Ovary (tissue), 9 donors: ENCODE measurements around the gene CIDEC. TPM values are rescaled to one million over a fixed set of nuclear protein-coding genes. Genes with fewer than 3 reads are reported as not detected.

Experiments
- DNase-seq, 5 donors: peaks; one replicate each; pipeline ENCODE4 v3.0.0-alpha.2; 2019 to 2020
- H3K27ac ChIP-seq, 2 donors: fragments of 200-600 bp; one replicate each; pipeline versions ENCODE4 v1.5.1 to v1.8.0; 2019 to 2022
- H3K27me3 ChIP-seq: fragments of 200-600 bp; one replicate; pipeline ENCODE4 v1.8.0; 2022
- H3K36me3 ChIP-seq: fragments of 200-600 bp; sonication (generic); one replicate; pipeline ENCODE4 v1.5.1; 2019
- H3K4me1 ChIP-seq: one replicate; pipeline ENCODE4 v1.8.1; 2013; ENCODE audit warnings: mild to moderate bottlenecking, moderate library complexity; ENCODE audit not compliant: insufficient read depth
- H3K4me3 ChIP-seq: fragments of 200-600 bp; sonication (generic); one replicate; pipeline ENCODE4 v1.5.1; 2017
- H3K9me3 ChIP-seq, 2 donors: fragments of 200-600 bp in 1 of 2; sonication (generic) in 1 of 2; one replicate each; pipeline versions ENCODE4 v1.5.1 to v1.8.1; 2013 to 2019; ENCODE audit warnings: mild to moderate bottlenecking in 1 of 2, moderate library complexity in 1 of 2
- CTCF ChIP-seq, 3 donors: fragments of 450-650 bp in 2 of 3; fragments of 200-600 bp in 1 of 3; IDR thresholded peaks; one replicate each; pipeline versions ENCODE4 v1.5.1 to v1.8.0; 2016 to 2022; ENCODE audit warnings: antibody characterized with exemption in 3 of 3, mild to moderate bottlenecking in 1 of 3
- EP300 ChIP-seq: sonication (generic); formaldehyde crosslinking; IDR thresholded peaks from one replicate; pipeline ENCODE4 v1.6.1; 2017; ENCODE audit warnings: antibody characterized with exemption
- POLR2A ChIP-seq: fragments of 450-650 bp; IDR thresholded peaks from one replicate; pipeline ENCODE4 v1.6.1; 2017; ENCODE audit warnings: antibody characterized with exemption, mild to moderate bottlenecking, moderate library complexity
- WGBS, 3 donors: extraction: QIAGEN DNeasy Blood & Tissue Kit in 1 of 3; methylation state at CpG; one replicate each; pipeline versions ENCODE4 v1.1.5 to v1.1.7; 2013 to 2017; 5-methylcytosine and 5-hydroxymethylcytosine counted together
- intact Hi-C, 4 donors: fragments of 100-400 bp; cut with DNase I; formaldehyde crosslinking; loops; one replicate each; pipeline versions ENCODE4 v1.11.0 to v1.15.1; 2022 to 2023
- polyA plus RNA-seq, 2 donors: library from polyadenylated mRNA; stranded (reverse); fragments of 200-250 nt in 1 of 2; fragments of 350-450 nt in 1 of 2; fragmentation: Illumina TruSeq in 1 of 2; extraction: RNeasy Lipid Tissue Mini Kit (QIAGEN cat#74804) in 1 of 2; gene quantifications; one replicate each; pipeline ENCODE4 v1.2.3, GENCODE V29; 2013 to 2014
- total RNA-seq, 7 donors: library from RNA; depleted of rRNA in 2 of 7; stranded (reverse); fragments of >200 nt in 2 of 7; fragmentation: NEBNext Ultra II Directional in 3 of 7; extraction: Animal tissue kit (Norgen Biotek cat#: 25700) in 3 of 7; gene quantifications; one replicate each; pipeline versions ENCODE4 v1.1.0 to v1.2.4, GENCODE V29; 2016 to 2023
- donor health status: DM: no; HTN: no; CAD: no; lungs with moderate emphysema.
- donor health status: DM: no; HTN: no; CAD: no.
- donor health status: Bipolar disorder and iron deficiency.
- donor health status: DM: yes; HTN: yes; CAD: no.
- donor health status: DM: no; HTN: no; CAD: no.
- donor health status: DM: yes; HTN: yes; CAD: no.

CIDEC gene
- total and polyA plus RNA-seq, 9 donors, result 0.23 to 3.0 (median 1.3) TPM; not detected in 5

- peaks cover 11% of the 10 kb centered on the region for H3K4me1 ChIP-seq
Observed at GRCh38 chr3:9911863-9912262, 31.8 kb upstream of the CIDEC start.

GRCh38 chr3:9909221-9910013, 29.4 kb upstream of the CIDEC start:
- DNase-seq, result no peak
- Histone ChIP-seq H3K4me3 (no peak overlapping the region), H3K4me1 (peaks cover 2% of the 10 kb centered on the region), H3K27me3 (no peaks in the 10 kb centered on the region), H3K9me3 (no peaks in the 10 kb centered on the region), H3K36me3 (no peaks in the 10 kb centered on the region), H3K27ac (no peak overlapping the region)
- intact Hi-C loops, result no loop called here
- TF ChIP-seq EP300 (no peak), POLR2A (no peak), CTCF (IDR thresholded peaks at IDR 0.05) (no peak)
- WGBS, 3 donors, result 87 to 89% (median 89%) methylated on average over 7 of the region's 7 CpGs

More at GRCh38 chr3:9911863-9912262, 31.8 kb upstream of the CIDEC start:
- no peak overlapping the region for H3K27ac ChIP-seq
- DNase-seq, result no peak
- H3K4me3 ChIP-seq, result no peak overlapping the region
- H3K36me3 ChIP-seq, result no peaks in the 10 kb centered on the region
- WGBS, 3 donors, result 85 to 89% (median 88%) methylated on average over 8 of the region's 8 CpGs
- no peaks in the 10 kb centered on the region for H3K27me3 ChIP-seq
- intact Hi-C loops, result no loop called here
- H3K9me3 ChIP-seq, result no peaks in the 10 kb centered on the region
- TF ChIP-seq CTCF (IDR thresholded peaks at IDR 0.05) (no peak), POLR2A (no peak), EP300 (no peak)

GRCh38 chr3:9908286-9908685, 28.2 kb upstream of the CIDEC start:
- no peak for DNase-seq
- intact Hi-C loops, result no loop called here
- WGBS, 3 donors, result 88 to 91% (median 88%) methylated on average over 3 of the region's 3 CpGs
- Histone ChIP-seq H3K27me3 (no peaks in the 10 kb centered on the region), H3K4me3 (no peak overlapping the region), H3K4me1 (no peaks in the 10 kb centered on the region), H3K9me3 (no peaks in the 10 kb centered on the region), H3K36me3 (no peaks in the 10 kb centered on the region), H3K27ac (no peak overlapping the region)
- no peak for TF ChIP-seq EP300
- TF ChIP-seq POLR2A, result no peak
- no peak for TF ChIP-seq CTCF (IDR thresholded peaks at IDR 0.05)

GRCh38 chr3:9906480-9906879, 26.4 kb upstream of the CIDEC start:
- Histone ChIP-seq H3K4me3 (no peak overlapping the region), H3K9me3 (no peaks in the 10 kb centered on the region), H3K27me3 (no peaks in the 10 kb centered on the region), H3K27ac (no peak overlapping the region), H3K36me3 (no peaks in the 10 kb centered on the region), H3K4me1 (no peaks in the 10 kb centered on the region)
- 91 to 96% (median 95%) methylated on average over 5 of the region's 5 CpGs for WGBS, 3 donors
- intact Hi-C loops, result no loop called here
- no peak for DNase-seq
- no peak for TF ChIP-seq POLR2A

- Histone ChIP-seq H3K4me1 (no peaks in the 10 kb centered on the region), H3K27ac (no peak overlapping the region), H3K9me3 (no peaks in the 10 kb centered on the region), H3K27me3 (no peaks in the 10 kb centered on the region), H3K36me3 (no peaks in the 10 kb centered on the region), H3K4me3 (no peak overlapping the region)
- intact Hi-C loops, result no loop called here
- DNase-seq, result no peak
- WGBS, 3 donors, result 88 to 89% (median 89%) methylated on average over 4 of the region's 4 CpGs
- no peak for TF ChIP-seq EP300
- no peak for TF ChIP-seq CTCF (IDR thresholded peaks at IDR 0.05)
- no peak for TF ChIP-seq POLR2A
Observed at GRCh38 chr3:9903904-9904303, 23.9 kb upstream of the CIDEC start.
